Measurements from ENCODE around the gene ZNF443. TPM values are rescaled to one million over a fixed set of nuclear protein-coding genes. Genes with fewer than 3 reads are reported as not detected.
"Not testable (repeated sequence)": the region's sequence is repeated elsewhere in the genome, so short reads cannot be mapped to it uniquely, and the experiment has no call there.

ZNF443 gene
- total and polyA plus RNA-seq, 12 donors: 1.0 to 3.4 (median 2.5) TPM

GRCh38 chr19:12478234-12478941 is 37.6 kb upstream of the ZNF443 start:
- H3K27ac ChIP-seq: peak overlapping the region in 1 of 10 donors; percentile 7
- intact Hi-C loops (cut with DNase I): no loop called here
- ATAC-seq (peak in 1 of 8 donors; percentile 50), DNase-seq (no peak)
- 68 to 74% methylated on average over 5 of the region's 5 CpGs for WGBS, 2 donors
- no peak overlapping the region for H3K4me3 ChIP-seq
- H3K27me3 ChIP-seq: no peaks in the 10 kb centered on the region
- no peak for TF ChIP-seq CTCF (IDR thresholded peaks at IDR 0.05)
- peaks cover 0 to 19% (median 0%) of the 10 kb centered on the region in 11 donors for H3K9me3 ChIP-seq
- H3K4me1 ChIP-seq: peaks cover 0 to 26% (median 21%) of the 10 kb centered on the region in 9 donors
- H3K36me3 ChIP-seq: no peaks in the 10 kb centered on the region

- intact Hi-C loops (cut with DNase I); H3K27ac ChIP-seq; ATAC-seq; DNase-seq; H3K4me1 ChIP-seq; H3K4me3 ChIP-seq; H3K27me3 ChIP-seq: not testable (repeated sequence)
- Histone ChIP-seq H3K9me3 (peaks cover 2 to 97% (median 47%) of the 10 kb centered on the region in 11 donors), H3K36me3 (peaks cover 0 to 49% (median 35%) of the 10 kb centered on the region in 9 donors)
- WGBS, 2 donors: 99% methylated on average over 22 to 33 of the region's 33 CpGs
Observed at GRCh38 chr19:12467651-12468050, 26.8 kb upstream of the ZNF443 start.

- no peak for ATAC-seq
- Histone ChIP-seq H3K27me3 (no peaks in the 10 kb centered on the region), H3K4me3 (no peak overlapping the region), H3K4me1 (no peaks in the 10 kb centered on the region), H3K36me3 (peaks cover 0 to 61% (median 35%) of the 10 kb centered on the region in 9 donors), H3K9me3 (peaks cover 2 to 97% (median 59%) of the 10 kb centered on the region in 11 donors), H3K27ac (no peak overlapping the region)
- intact Hi-C loops (cut with DNase I): no loop called here
- no peak for TF ChIP-seq CTCF (IDR thresholded peaks at IDR 0.05)
- 76 to 96% methylated on average over 5 of the region's 5 CpGs for WGBS, 2 donors
- no peak for DNase-seq
Observed at GRCh38 chr19:12465211-12465610, 24.4 kb upstream of the ZNF443 start.

- H3K36me3 ChIP-seq: peaks cover 0 to 66% (median 35%) of the 10 kb centered on the region in 9 donors
- no peak for TF ChIP-seq CTCF (IDR thresholded peaks at IDR 0.05)
- no peaks in the 10 kb centered on the region for H3K27me3 ChIP-seq
- H3K27ac ChIP-seq: no peak overlapping the region
- H3K4me1 ChIP-seq: no peaks in the 10 kb centered on the region
- ATAC-seq: no peak
- H3K9me3 ChIP-seq: peaks cover 2 to 97% (median 64%) of the 10 kb centered on the region in 11 donors
- no peak overlapping the region for H3K4me3 ChIP-seq
- intact Hi-C loops (cut with DNase I): no loop called here
- DNase-seq: no peak
- WGBS, 2 donors: 98% methylated on average over 3 of the region's 3 CpGs
Observed at GRCh38 chr19:12464769-12465168, 23.9 kb upstream of the ZNF443 start.

- Histone ChIP-seq H3K9me3 (peaks cover 2 to 97% (median 70%) of the 10 kb centered on the region in 11 donors), H3K36me3 (peaks cover 0 to 72% (median 34%) of the 10 kb centered on the region in 9 donors)
- H3K4me3 ChIP-seq; intact Hi-C loops (cut with DNase I); ATAC-seq; H3K27me3 ChIP-seq; DNase-seq; H3K4me1 ChIP-seq; H3K27ac ChIP-seq: not testable (repeated sequence)
- WGBS, 2 donors: 97% methylated on average over 6 of the region's 6 CpGs
Observed at GRCh38 chr19:12464139-12464538, 23.3 kb upstream of the ZNF443 start.
